GM18870 (cell line): ENCODE measurements around the gene FCRL5.

Source experiments
- ATAC-seq: cut with Tn5 transposase; IDR thresholded peaks from one replicate; pipeline ENCODE4 v1.9.1; 2021; ENCODE audit warnings: moderate library complexity; ENCODE audit not compliant: unreplicated experiment

Gene FCRL5

GRCh38 chr1:157532569-157532968, 19.7 kb downstream of the FCRL5 start:
- no peak for ATAC-seq

GRCh38 chr1:157523774-157524493, 28.4 kb downstream of the FCRL5 start:
- ATAC-seq, result no peak

GRCh38 chr1:157521056-157521455, 31.3 kb downstream of the FCRL5 start:
- no peak for ATAC-seq

GRCh38 chr1:157520386-157520935, 31.9 kb downstream of the FCRL5 start:
- no peak for ATAC-seq

GRCh38 chr1:157519451-157519850, 32.9 kb downstream of the FCRL5 start:
- ATAC-seq, result no peak

- no peak for ATAC-seq
Observed at GRCh38 chr1:157517016-157517415, 35.3 kb downstream of the FCRL5 start.

GRCh38 chr1:157515709-157516108, 36.6 kb downstream of the FCRL5 start:
- no peak for ATAC-seq

- ATAC-seq, result no peak
Observed at GRCh38 chr1:157515141-157515540, 37.2 kb downstream of the FCRL5 start.

- ATAC-seq, result peak; percentile 40
Observed at GRCh38 chr1:157512036-157512969, 40.0 kb downstream of the FCRL5 start.

GRCh38 chr1:157509546-157510232, 42.6 kb downstream of the FCRL5 start:
- no peak for ATAC-seq

- peak; percentile 77 for ATAC-seq
Observed at GRCh38 chr1:157505481-157506272, 46.6 kb downstream of the FCRL5 start.

- no peak for ATAC-seq
Observed at GRCh38 chr1:157504646-157505045, 47.7 kb downstream of the FCRL5 start.

- ATAC-seq, result no peak
Observed at GRCh38 chr1:157499521-157499920, 52.8 kb downstream of the FCRL5 start.

- ATAC-seq, result no peak
Observed at GRCh38 chr1:157498736-157499090, 53.6 kb downstream of the FCRL5 start.

GRCh38 chr1:157497987-157498735, 54.2 kb downstream of the FCRL5 start:
- ATAC-seq, result no peak

- ATAC-seq, result no peak
Observed at GRCh38 chr1:157497284-157497683, 55.0 kb downstream of the FCRL5 start.

GRCh38 chr1:157496121-157496526, 56.2 kb downstream of the FCRL5 start:
- no peak for ATAC-seq

GRCh38 chr1:157495285-157495684, 57.0 kb downstream of the FCRL5 start:
- ATAC-seq, result no peak

- no peak for ATAC-seq
Observed at GRCh38 chr1:157494093-157494492, 58.2 kb downstream of the FCRL5 start.
